ENCODE results near the gene ANKHD1.

- TF ChIP-seq CTCF (conservative IDR thresholded peaks at IDR 0.05 in 1 of 2, IDR thresholded peaks at IDR 0.05 in 1 of 2; ENCODE audit: low read depth in 1 of 2, low read length in 2 of 2) = no peak
- no peak for TF ChIP-seq EZH2 (IDR thresholded peaks at IDR 0.05; ENCODE audit: low read length, missing control alignments)
Measured at GRCh38 chr5:140400730-140401361, 787 bp upstream of the ANKHD1 start.

All from fibroblast of lung (primary cell).